Mononuclear cell (primary cell): ENCODE data around the gene TDRD6. TPM values are rescaled to one million over a fixed set of nuclear protein-coding genes. Genes with fewer than 3 reads are reported as not detected.
"Not testable (repeated sequence)": the region's sequence is repeated elsewhere in the genome, so short reads cannot be mapped to it uniquely, and the experiment has no call there.

ENCODE experiments used
- H3K27me3 ChIP-seq: 2 replicates; pipeline ENCODE4 v1.6.0; 2011; ENCODE audit warnings: low read length, control low read depth; ENCODE audit not compliant: insufficient read depth
- H3K4me1 ChIP-seq: 2 replicates; pipeline ENCODE4 v1.5.1; 2011; ENCODE audit warnings: mild to moderate bottlenecking, low read length, control low read depth; ENCODE audit not compliant: insufficient read depth
- H3K4me3 ChIP-seq: 2 replicates; pipeline ENCODE4 v1.5.1; 2011; ENCODE audit warnings: mild to moderate bottlenecking, low read length, moderate library complexity
- H3K9me3 ChIP-seq: 2 replicates; pipeline ENCODE4 v1.5.1; 2011; ENCODE audit warnings: low read depth, mild to moderate bottlenecking, control low read depth, low read length
- total RNA-seq: library from RNA; depleted of rRNA; stranded (reverse); fragments of >200 nt; gene quantifications from one replicate; pipeline ENCODE4 v1.2.3, GENCODE V29; 2012

TDRD6 gene, protein sequence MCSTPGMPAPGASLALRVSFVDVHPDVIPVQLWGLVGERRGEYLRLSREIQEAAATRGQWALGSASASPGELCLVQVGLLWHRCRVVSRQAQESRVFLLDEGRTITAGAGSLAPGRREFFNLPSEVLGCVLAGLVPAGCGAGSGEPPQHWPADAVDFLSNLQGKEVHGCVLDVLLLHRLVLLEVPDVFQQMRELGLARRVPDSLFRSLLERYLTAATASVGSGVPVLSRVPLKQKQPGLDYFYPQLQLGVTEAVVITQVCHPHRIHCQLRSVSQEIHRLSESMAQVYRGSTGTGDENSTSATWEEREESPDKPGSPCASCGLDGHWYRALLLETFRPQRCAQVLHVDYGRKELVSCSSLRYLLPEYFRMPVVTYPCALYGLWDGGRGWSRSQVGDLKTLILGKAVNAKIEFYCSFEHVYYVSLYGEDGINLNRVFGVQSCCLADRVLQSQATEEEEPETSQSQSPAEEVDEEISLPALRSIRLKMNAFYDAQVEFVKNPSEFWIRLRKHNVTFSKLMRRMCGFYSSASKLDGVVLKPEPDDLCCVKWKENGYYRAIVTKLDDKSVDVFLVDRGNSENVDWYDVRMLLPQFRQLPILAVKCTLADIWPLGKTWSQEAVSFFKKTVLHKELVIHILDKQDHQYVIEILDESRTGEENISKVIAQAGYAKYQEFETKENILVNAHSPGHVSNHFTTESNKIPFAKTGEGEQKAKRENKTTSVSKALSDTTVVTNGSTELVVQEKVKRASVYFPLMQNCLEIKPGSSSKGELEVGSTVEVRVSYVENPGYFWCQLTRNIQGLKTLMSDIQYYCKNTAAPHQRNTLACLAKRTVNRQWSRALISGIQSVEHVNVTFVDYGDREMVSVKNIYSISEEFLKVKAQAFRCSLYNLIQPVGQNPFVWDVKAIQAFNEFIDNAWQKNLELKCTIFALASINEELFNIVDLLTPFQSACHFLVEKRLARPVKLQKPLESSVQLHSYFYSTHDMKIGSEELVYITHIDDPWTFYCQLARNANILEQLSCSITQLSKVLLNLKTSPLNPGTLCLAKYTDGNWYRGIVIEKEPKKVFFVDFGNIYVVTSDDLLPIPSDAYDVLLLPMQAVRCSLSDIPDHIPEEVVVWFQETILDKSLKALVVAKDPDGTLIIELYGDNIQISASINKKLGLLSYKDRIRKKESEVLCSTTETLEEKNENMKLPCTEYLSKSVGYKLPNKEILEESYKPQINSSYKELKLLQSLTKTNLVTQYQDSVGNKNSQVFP (N-terminal part only)
- total RNA-seq = not detected

DNA sequence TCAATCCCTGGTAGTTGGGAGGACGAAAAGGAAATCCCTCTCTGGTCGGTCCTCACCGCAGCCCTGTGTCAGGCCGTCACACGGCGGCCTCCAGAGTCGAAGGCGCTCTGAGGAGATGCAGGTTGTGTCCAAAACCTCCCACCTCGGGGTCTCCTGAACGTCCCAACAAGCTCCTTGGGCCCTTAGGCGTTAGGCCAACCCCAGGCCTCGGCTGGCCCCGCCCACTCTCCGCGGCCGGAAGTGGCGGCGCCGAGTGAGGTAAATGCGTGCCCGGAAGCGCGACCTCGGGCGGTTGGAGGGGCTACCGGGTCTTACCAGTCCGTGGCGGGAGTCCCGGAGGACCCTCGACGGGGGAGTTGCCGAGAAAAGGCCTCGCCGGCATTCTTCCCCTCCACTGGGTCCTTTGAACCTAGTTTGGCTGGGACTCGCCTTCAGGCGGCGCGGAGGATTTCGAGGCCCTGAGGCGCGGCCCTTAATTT is at the start of gene TDRD6:
TDRD6 (plus strand) TSS at position 267 of the 479 bp plus-strand sequence. CDS start 244 bp downstream, outside the sequence.
- H3K9me3 ChIP-seq = no peaks in the 10 kb centered on the region
- H3K4me3 ChIP-seq = no peak within 1 kb of the TSS
- H3K27me3 ChIP-seq = no peaks in the 10 kb centered on the region

DNA sequence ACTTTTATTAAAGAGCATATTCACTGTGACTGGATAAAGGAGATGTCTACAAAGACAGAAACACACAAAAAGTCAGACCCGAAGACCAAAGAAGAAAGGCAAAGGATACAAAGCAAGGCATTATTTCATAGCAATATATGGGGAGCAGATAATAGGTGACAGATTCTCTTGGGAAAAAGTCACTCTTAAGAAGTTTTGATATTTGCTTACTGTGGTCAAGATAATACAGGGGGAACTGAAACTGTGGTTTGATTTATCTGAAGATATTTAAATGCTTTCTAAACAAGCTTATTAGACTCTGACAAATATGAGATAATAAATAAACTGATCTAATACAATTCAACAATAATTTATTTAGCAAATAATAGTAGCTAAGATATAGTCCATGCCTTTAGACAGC is 49.8 kb upstream of the TDRD6 start:
- H3K27me3 ChIP-seq = peaks cover 3% of the 10 kb centered on the region
- H3K4me3 ChIP-seq = no peak overlapping the region
- no peaks in the 10 kb centered on the region for H3K4me1 ChIP-seq
- H3K9me3 ChIP-seq = no peaks in the 10 kb centered on the region

More for the DNA sequence above, at the start of gene TDRD6:
- H3K4me1 ChIP-seq = no peaks in the 10 kb centered on the region

DNA sequence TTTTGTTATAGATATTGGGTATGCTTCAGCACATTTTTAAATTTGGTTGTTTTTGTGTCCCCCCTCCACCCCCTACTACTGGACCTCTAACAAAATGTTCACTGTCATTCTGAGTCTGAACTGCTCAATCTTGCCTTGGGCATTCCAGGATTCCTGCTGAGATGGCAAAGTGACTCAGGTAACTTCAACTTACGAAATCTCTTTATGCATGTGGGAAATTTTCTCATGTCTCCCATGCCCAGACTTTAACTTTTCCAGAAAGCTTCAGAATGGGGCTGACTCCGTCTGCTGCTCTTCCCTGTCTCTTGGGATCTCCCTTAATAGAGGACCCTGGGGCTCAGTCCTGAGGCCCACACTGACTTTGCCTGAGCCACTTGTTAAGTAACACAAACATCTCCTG is 49.0 kb upstream of the TDRD6 start:
- no peaks in the 10 kb centered on the region for H3K9me3 ChIP-seq
- H3K4me3 ChIP-seq = no peak overlapping the region
- H3K27me3 ChIP-seq = peaks cover 3% of the 10 kb centered on the region
- H3K4me1 ChIP-seq = no peaks in the 10 kb centered on the region

DNA sequence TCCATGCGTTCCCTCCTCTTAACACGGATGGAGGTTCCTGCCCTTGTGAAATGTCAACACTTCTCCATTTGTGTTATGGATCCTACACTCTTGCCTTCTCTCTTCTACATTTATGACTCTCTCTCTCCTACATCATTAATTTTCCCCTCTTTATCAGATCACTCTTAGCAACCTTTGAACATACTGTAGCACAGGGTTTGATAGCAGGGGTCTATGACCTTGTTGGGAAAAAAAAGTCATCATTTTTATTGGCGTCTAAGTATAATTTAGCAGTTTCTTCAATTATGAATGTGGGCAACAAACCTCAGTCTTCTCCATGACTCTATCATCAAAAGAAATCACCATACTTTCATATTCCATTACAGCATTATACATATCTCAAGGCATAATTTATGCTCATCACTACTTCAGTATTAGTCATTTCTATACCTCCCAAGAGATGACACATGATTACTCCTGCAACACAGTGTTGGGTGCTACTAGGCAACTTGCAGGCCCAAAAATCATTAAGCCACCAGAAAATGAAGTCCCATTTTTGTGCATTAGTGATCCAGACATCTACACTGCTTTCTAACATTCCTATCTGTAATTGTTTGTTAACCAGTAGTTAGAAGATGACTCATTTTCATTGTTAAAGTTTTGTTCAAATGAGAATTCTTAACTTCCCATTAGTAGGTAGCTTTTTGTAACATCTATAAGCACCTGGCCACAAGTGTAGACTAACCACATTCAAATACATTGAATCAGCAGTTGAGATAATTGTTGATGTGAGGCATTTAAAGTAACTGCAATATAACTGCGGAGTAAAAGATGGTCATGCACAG is 44.5 kb upstream of the TDRD6 start:
- Histone ChIP-seq H3K9me3 (no peaks in the 10 kb centered on the region), H3K27me3 (peaks cover 5% of the 10 kb centered on the region), H3K4me3 (no peak overlapping the region), H3K4me1 (no peaks in the 10 kb centered on the region)

DNA sequence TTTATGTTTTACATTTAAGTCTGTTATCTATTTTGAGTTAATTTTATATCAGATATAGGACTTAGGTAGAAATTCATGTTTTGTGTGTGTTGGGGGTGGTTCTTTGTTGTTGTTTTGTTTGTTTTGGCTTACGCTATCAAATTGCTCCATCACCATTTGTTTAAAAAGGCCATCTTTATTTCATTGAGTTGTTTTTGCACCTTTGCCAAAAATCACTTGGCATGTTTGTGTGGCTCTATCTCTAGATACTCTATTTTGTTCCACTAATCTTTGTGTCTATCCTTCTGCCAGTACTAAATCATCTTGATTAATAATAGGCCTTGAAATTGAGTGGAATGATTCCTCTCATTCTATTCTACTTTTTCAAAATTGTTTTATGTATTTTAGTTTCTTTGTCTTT is 42.4 kb upstream of the TDRD6 start:
- H3K9me3 ChIP-seq = no peaks in the 10 kb centered on the region
- H3K27me3 ChIP-seq = peaks cover 10% of the 10 kb centered on the region
- H3K4me3 ChIP-seq = no peak overlapping the region
- H3K4me1 ChIP-seq = no peaks in the 10 kb centered on the region

DNA sequence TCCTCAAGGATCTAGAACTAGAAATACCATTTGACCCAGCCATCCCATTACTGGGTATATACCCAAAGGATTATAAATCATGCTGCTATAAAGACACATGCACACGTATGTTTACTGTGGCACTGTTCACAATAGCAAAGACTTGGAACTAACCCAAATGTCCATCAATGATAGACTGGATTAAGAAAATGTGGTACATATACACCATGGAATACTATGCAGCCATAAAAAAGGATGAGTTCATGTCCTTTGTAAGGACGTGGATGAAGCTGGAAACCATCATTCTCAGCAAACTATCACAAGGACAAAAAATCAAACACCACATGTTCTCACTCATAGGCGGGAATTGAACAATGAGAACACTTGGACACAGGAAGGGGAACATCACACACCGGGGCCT is 39.6 kb upstream of the TDRD6 start:
- peaks cover 35% of the 10 kb centered on the region for H3K27me3 ChIP-seq

DNA sequence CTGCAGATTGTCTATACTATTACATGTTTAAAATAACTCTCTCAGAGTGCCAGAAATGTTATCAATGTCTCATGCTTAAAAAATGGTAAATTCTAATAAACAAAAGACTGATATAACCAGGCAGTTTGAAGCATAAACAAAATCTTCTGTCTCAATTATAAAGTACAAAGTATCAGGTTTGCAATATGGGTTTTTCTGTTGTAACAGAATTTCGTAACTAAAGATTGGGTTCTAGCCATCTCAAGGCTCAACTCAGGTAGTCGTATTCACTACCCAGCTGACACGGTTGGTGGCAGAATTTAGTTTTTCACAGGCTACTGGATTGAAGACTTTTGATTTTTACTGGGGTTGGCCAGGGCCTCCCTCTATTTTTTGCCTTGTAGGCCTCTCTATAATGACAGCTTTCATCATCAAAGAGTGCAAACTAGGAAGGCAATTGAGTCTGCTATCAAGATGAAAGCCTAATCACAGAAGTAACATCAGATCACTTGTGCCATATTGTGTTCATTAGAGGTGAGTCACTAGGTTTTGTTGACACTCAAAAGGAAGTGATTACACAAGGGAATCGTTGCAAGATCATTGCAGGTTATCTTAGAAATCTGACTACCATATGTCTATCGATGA is 38.7 kb upstream of the TDRD6 start:
- no peak overlapping the region for H3K4me3 ChIP-seq
- H3K27me3 ChIP-seq = peaks cover 43% of the 10 kb centered on the region
- peaks cover 14% of the 10 kb centered on the region for H3K4me1 ChIP-seq
- no peaks in the 10 kb centered on the region for H3K9me3 ChIP-seq

More for the DNA sequence above, 39.6 kb upstream of the TDRD6 start:
- H3K4me3 ChIP-seq, H3K4me1 ChIP-seq, H3K9me3 ChIP-seq: not testable (repeated sequence)

DNA sequence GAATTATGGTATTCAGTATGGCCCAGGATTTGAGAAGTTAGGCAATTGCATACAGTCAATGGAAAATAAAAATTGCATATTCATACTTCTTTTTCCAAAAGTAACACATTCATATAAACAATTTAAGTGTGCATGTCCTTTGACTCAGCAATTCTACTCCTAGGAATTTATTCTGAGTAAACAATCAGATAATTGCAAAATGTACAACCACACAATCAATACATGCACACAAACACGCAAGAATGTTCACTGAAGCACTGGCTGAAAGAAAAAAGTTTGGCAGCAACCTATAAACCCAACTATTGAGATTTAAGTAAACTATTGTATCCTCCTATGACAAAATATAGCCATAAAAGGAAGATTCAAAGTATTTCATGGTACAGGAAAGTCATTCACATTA is 36.7 kb upstream of the TDRD6 start:
- H3K4me1 ChIP-seq = peaks cover 14% of the 10 kb centered on the region
- peaks cover 55% of the 10 kb centered on the region for H3K27me3 ChIP-seq
- no peak overlapping the region for H3K4me3 ChIP-seq
- no peaks in the 10 kb centered on the region for H3K9me3 ChIP-seq

DNA sequence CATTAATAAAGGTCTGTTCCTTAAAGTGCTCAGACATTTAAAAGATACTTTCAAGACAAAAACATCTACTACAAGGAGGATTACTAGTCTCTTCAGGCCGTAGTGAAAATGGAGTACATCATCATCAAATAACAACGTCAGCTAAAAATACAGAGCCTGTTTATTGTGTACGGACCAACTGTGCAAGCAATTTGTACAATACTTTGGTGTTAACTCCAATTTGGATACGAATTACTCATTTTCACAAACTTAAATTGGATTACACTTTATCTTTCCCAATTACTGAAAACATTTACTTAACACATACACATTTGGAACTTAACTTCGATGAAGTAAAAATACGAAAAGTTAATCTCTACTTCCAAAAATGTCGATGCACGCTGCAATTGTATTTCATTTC is 35.9 kb upstream of the TDRD6 start:
- Histone ChIP-seq H3K4me1 (peaks cover 14% of the 10 kb centered on the region), H3K4me3 (no peak overlapping the region), H3K9me3 (no peaks in the 10 kb centered on the region), H3K27me3 (peaks cover 55% of the 10 kb centered on the region)

DNA sequence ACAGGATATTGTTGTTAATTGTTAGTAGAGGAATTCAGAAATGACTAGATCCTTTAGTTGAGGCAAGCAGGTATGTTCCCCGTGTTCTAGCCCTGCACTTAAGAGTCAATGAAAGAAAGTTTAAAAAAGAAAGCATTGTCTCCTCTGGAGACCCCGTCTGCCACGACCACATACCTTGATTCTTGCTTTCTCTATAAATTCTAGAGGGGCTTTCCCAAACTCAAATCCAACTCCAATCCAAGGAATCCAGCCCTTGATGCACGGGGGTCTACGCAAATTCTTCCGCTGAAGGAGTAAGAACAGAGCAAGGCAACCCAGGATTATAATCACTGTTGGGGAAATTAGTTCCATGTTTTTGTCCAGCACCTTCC is 35.5 kb upstream of the TDRD6 start:
- H3K9me3 ChIP-seq = no peaks in the 10 kb centered on the region
- H3K4me1 ChIP-seq = peaks cover 14% of the 10 kb centered on the region
- H3K4me3 ChIP-seq = peak overlapping the region; percentile 53
- peaks cover 55% of the 10 kb centered on the region for H3K27me3 ChIP-seq

DNA sequence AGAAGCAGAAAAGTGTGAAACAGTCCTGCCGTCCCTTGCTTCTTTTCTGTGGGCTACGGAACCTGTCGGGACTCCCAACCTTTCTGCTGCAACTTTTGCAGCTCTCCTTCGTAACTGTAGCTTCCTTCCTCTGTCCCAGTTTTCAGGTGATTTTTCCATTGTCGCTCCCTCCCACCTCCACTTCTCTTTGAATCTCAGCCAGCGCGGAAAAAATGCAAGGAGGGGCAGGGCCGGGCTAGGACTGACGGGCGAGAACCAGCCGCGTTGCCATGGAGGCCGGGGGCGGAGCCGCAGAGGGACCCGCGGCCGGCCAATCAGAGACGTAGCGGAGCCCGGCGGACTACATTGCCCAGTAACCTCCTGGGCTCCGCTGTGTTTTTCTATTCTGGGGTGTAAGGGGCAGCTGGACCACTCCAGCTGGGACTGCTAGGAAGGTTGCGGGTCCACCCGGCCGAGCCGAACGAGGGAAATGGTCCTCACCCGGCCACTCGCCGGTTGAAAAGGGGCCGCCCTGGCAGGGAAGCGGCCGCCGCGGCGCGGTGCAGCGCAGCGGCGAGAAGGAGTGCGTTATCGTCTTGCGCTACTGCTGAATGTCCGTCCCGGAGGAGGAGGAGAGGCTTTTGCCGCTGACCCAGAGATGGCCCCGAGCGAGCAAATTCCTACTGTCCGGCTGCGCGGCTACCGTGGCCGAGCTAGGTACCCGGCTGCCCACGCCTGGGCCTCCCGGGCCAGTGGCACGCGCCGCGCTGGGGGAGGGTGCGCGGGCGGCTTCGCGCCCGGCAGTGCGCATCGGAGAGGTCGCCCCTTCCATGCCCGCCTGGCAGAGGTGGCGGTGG is 34.9 kb upstream of the TDRD6 start, which contains the start of the genes CYP39A1 and SLC25A27:
CYP39A1 (minus strand) TSS at position 216 of the 836 bp plus-strand sequence. CDS start 236 bp downstream, outside the sequence.
SLC25A27 (plus strand) TSS at position 373 of the 836 bp plus-strand sequence; CDS start at position 591, 218 bp downstream.
- Histone ChIP-seq H3K27me3 (peaks cover 55% of the 10 kb centered on the region), H3K9me3 (no peaks in the 10 kb centered on the region), H3K4me3 (peak within 1 kb of the TSS; percentile 53), H3K4me1 (peaks cover 14% of the 10 kb centered on the region)

DNA sequence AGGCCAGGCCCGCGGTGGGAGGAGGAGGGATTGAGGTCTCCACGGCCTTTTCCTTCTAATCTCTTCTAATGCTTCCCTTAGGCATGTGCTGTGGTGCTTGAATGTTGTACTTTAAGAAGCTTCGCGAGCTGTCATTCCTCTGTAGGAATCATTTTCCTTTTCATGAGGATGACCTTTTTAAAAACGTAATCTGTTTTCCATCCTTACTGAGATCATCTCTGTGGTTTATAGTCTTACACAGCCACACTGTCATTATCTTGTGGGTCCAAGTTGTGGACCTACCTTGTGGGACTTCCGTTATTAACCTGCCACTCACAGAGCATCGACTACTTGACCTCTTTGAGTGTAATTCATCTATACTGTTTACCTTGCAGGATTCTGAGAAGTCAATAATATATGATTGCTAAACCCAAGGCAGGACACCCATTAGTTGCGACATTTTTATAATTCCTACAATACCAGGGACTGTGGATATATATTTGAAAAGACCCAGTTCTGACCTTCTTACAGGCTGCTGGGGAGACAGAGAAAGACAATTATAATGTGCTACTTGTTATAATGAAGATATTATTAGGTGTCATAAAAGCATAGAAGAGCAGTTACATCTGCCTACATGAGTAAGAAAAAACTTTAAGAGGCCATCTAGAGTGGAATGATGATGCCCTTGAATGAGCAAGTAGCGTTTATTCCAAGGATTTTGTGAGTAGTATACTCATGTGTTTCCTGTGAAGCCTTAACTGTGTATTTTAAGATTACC is 34.1 kb upstream of the TDRD6 start:
- H3K4me3 ChIP-seq = peak overlapping the region; percentile 53
- no peaks in the 10 kb centered on the region for H3K9me3 ChIP-seq
- peaks cover 14% of the 10 kb centered on the region for H3K4me1 ChIP-seq
- H3K27me3 ChIP-seq = peaks cover 55% of the 10 kb centered on the region
